Stimulated activated CD8-positive, alpha-beta memory T cell treated with anti-CD3 and anti-CD28 coated beads, Interleukin-7, amount 100 ng/mL, for 1 hour (primary cell): ENCODE results near the gene HMGXB4.

ENCODE experiments used
- DNase-seq, 2 donors: peaks; one replicate each; pipeline ENCODE4 v3.0.0-alpha.2; 2020; ENCODE audit warnings: low read depth in 2 of 2

HMGXB4 gene

DNA sequence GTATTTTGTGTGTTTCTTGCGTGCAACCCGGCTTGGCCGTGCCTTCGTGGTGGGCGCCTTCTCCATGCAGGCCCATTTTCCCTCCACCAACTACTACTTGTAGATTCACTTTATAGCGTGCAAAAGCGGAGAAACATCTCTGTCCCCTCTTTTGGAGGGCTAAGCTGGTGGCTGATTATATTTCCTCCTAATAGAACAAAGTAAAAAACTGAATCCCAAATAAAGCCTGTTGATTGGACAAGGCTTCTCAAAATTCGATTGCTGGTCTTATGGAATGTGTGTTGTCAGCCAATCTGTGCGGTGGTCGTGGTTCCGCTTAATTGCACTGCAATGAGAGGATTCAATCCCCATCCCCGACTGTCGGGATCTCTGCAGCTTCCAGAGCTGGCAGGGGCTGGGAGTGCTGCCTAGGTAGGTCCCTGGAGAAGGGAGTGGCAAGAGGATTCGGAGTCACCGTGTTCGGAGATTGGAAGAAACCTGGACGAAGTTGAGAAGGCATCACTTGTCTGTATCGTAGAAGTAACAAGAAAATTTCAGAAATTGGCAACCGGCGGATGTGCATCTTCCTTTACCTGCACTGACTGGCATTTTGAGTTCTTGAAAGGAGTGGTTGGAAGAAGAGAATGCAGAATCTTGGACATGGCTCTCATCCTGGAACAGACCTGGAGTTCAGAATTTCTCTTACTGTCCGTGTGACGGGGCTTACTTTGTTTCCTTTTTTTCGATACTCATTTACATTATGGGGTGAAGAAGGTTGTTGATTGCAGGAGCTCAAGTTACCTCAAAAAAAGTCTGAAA is 1.1 kb downstream of the HMGXB4 start:
- no peak for DNase-seq

DNA sequence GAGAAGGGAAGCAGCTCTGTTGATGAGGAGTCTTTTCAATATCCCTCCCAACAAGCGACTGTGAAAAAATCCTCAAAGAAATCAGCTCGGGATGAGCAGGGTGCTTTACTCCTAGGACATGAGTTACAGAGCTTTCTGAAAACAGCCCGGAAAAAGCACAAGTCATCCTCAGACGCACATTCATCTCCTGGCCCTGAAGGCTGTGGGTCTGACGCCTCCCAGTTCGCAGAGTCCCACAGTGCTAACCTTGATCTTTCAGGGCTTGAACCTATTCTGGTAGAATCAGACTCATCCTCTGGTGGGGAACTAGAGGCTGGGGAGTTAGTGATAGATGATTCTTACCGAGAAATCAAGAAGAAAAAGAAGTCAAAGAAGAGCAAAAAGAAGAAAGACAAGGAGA is 7.7 kb downstream of the HMGXB4 start:
- no peak for DNase-seq

DNA sequence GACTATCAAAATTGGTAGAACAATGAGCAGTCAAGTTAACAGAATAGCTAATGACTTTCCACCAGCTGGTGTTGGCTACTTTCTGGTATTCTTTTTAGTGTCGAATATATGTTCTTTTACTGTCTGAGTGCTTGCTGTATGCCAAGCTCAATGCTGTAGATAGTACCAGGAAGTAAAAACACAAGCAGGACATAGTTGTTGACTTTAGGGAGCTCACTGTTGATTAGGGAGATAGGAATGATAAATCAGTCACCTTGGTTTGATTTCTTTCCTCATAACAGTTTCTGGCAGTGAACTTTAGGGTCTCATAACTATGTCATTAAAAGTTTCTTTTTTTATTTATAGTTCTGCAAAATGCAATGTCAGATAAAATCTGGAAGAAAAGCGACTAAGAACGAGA is 9.0 kb downstream of the HMGXB4 start:
- DNase-seq = no peak

GRCh38 chr22:35269630-35270029 is 12.3 kb downstream of the HMGXB4 start:
- no peak for DNase-seq

DNA sequence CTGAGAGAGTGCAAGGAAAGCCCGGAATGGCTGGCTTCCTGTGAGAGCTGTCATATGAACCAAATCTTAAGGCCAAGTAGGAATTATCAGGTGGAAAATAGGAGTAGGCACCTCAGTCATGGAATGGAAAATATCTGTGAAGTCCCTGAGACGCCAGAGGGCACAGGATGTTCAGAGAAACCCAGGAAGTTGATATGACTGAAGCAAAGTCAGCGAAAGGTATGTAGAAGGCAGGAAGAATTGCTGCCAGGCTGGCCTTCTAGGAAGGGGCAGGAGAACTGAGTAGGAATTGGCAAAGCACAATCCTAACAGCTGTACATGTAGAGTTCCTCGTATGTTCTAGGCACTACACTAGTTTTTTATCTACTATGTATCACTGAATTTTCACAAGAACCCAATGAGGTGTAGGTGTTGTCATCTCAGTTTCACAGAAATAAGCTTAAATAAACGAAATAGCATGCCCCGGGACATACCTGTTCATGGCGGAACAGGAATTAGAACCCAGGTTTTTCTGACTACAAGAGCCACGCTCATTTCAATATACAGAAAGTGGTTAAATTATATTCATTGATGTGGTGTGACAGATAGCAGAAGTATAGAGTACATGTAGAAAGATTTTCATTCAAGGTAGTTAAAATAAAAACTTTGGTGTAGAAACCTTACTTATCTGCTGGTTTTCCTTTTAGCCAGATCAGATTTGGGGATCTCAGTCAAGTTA is 17.0 kb downstream of the HMGXB4 start:
- no peak for DNase-seq

DNA sequence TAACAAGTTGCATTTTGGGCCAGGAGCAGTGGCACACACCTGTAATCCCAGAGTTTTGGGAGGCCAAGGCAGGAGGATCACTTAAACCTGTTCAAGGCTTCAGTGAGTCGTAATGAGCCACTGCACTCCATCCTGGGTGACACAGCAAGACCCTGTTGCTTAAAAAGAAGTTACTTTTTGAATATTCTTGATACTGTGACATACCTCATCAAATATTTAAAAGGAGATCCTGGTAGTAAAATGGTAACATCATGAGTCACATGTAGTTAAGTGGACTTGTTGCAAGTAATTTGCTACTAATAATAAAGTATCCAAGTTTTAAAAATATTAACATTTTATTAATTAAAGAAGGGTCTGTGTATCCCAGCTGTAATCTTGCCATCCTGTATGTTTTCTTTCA is 18.3 kb downstream of the HMGXB4 start:
- DNase-seq = no peak

- DNase-seq = no peak
Observed at GRCh38 chr22:35276019-35276418, 18.7 kb downstream of the HMGXB4 start.

DNA sequence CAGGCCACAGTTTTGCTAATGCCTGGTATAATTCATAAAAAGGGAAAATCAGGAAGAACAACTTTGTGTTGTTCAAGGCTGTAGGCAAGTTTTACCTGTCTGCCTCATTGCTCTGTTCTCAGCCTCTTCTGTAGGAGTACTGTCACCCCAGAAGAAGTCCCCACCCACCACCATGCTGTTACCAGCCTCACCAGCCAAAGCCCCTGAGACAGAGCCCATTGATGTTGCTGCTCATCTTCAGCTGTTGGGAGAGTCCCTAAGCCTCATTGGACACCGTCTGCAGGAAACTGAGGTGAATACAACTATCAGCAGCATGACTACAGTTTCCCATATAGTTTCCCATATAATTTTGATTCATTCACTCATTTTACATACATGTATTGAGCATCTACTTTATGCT is 30.8 kb downstream of the HMGXB4 start:
- no peak for DNase-seq

- DNase-seq = no peak
Observed at GRCh38 chr22:35292786-35293185, 35.5 kb downstream of the HMGXB4 start.

DNA sequence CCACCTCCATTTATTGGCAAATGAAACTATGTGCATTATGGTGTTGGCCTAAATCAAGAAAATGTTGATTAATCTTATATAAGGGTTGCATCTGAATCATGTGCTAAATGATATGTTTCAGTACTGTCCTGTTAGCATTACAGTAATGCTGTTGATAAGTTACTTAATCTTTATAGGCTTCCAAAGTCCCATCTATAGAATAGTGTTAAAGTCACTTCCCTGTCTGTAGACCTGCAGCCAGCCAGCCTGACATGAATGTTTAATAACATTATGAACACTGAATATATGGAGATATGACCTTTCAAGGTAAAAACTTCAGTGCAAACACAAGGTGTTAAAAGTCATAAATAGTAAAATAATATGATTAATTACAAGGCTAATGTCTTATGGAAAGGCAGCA is 38.8 kb downstream of the HMGXB4 start:
- no peak for DNase-seq

- peak; percentile 2 to 3 for DNase-seq
Observed at GRCh38 chr22:35299217-35299672, 42.0 kb downstream of the HMGXB4 start.

DNA sequence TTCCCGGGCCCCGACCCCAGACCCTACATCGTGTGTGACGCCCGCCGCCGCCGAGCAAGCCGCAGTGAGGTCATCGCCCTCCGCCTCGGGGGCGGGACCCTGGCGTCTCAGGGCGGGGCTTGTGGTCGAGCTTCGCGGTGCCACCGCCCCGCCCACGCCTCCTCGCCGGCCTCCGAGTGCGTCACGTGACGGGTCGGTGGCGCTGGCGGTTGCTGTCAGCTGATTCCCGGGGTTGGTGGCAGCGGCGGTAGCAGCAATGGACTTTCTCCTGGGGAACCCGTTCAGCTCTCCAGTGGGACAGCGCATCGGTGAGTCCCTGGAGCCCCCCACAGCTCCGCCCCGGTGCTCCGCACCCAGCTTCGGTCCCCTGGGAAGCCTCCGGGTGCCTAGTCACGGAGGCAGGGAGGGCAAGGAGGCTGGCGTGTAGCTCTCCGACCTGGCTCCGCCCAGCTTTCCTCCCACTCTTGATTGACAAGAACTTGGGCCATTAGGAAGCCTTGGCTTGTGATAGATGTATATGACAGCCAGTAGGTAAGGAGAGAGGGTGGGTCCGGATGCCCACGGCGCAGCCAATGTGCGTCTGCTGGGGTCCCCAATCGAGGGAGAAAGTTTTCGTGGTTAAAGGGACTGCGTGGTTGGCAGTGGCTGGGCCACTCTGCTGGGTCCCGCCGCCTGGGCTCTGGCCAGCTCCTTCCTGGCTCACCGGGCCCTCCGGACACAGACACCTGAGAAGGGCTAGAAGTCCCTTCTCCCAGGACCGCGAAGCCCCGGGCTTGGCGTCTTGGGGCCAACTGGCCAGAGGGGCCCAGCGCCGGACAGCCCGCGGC is 42.6 kb downstream of the HMGXB4 start, which contains the start of gene TOM1:
Gene TOM1, plus strand, starts transcription at position 222 of the 827 bp plus-strand sequence. Its CDS starts 35 bp downstream, at position 257.
- DNase-seq = peak; percentile 95 to 96

- no peak for DNase-seq
Observed at GRCh38 chr22:35301372-35301874, 44.1 kb downstream of the HMGXB4 start.

GRCh38 chr22:35303029-35303624 is 45.8 kb downstream of the HMGXB4 start:
- no peak for DNase-seq

GRCh38 chr22:35305525-35306070 is 48.3 kb downstream of the HMGXB4 start:
- no peak for DNase-seq

GRCh38 chr22:35306350-35306967 is 49.2 kb downstream of the HMGXB4 start:
- DNase-seq = no peak

DNA sequence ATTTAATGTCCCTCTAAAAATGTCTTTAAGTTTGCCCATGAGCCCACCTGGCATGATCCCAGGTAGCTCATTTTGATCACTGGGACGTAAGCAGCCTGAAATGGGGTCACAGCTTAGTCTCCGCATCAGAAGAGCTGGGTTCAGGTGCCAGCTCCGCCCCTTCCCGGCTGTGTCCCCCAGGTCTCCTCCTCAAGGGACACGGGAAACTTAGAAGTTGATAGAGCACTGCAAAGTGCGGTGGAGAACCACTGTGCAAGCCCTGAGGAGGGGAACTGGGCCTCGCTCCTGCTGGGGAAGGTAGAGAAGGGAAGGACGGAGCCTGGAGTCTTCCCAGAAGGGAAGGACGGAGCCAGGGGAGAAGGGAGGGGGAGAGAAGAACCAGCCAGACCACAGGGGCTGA is 50.1 kb downstream of the HMGXB4 start:
- DNase-seq = no peak

- DNase-seq = no peak
Observed at GRCh38 chr22:35307892-35308291, 50.6 kb downstream of the HMGXB4 start.

DNA sequence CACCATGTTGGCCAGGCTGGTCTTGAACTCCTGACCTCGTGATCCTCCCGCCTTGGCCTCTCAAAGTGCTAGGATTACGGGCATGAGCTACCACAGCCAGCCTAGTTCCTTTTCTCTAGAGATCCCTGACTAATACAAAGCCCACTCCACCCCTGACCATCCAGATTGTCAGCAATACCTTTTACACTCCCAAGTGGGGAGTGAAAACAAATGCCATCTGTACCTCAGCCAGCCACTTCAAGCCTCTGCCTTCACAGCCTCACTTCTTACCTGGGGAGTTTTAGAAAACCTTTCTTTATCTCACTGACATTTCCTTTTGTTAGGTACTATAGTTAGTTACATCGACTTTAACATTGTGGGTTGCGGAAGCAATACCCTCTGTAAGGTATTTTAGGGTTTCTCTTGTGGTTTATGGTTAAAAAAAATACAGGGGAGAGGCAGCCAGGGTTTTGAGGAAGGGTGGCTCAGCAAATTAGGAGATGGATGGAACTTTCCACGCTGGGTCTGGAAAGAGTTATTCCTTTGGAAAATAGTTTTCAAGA is 51.3 kb downstream of the HMGXB4 start:
- DNase-seq = no peak
